ENCODE results near the gene ITPR2.
"Not testable (repeated sequence)": the region's sequence is repeated elsewhere in the genome, so short reads cannot be mapped to it uniquely, and the experiment has no call there.

The ITPR2 gene

GRCh38 chr12:26671487-26671886 is 161.5 kb downstream of the ITPR2 start:
- H3K4me3 ChIP-seq (ENCODE audit: low read length); H3K4me1 ChIP-seq (ENCODE audit: control insufficient read depth, insufficient read depth, low read length); H3K9me3 ChIP-seq (ENCODE audit: control insufficient read depth, low read length); H3K27me3 ChIP-seq (ENCODE audit: control insufficient read depth, insufficient read depth, low read length); H3K36me3 ChIP-seq (ENCODE audit: control insufficient read depth, insufficient read depth, low read length); H3K9ac ChIP-seq (ENCODE audit: low read length): not testable (repeated sequence)

- Histone ChIP-seq H3K9ac (ENCODE audit: low read length) (no peak overlapping the region), H3K9me3 (ENCODE audit: control insufficient read depth, low read length) (no peaks in the 10 kb centered on the region), H3K4me1 (ENCODE audit: control insufficient read depth, insufficient read depth, low read length) (no peaks in the 10 kb centered on the region), H3K36me3 (ENCODE audit: control insufficient read depth, insufficient read depth, low read length) (no peaks in the 10 kb centered on the region), H3K4me3 (ENCODE audit: low read length) (no peak overlapping the region), H3K27me3 (ENCODE audit: control insufficient read depth, insufficient read depth, low read length) (no peaks in the 10 kb centered on the region)
These were observed 164.1 kb downstream of the ITPR2 start for GRCh38 chr12:26668847-26669246.

DNA sequence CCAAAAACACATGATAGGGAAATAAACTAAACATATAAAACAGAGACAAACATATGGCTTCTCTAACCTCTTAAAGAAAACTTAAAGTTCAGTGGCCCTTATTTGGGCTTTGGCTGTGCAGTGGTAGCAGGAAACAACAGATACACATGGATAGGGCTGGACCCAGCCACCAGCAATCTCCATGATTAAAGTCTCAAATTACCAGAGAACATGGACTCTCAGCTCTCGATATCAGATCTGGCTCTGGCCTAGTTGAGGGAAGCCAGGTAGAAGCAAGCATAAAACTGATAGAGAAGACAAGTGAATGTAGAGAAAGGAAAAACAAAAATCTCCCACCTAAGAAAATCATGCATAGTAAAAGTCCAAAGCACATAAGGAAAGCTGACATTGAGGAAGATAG is 164.8 kb downstream of the ITPR2 start:
- Histone ChIP-seq H3K36me3 (ENCODE audit: control insufficient read depth, insufficient read depth, low read length) (no peaks in the 10 kb centered on the region), H3K4me3 (ENCODE audit: low read length) (no peak overlapping the region), H3K9me3 (ENCODE audit: control insufficient read depth, low read length) (no peaks in the 10 kb centered on the region), H3K27me3 (ENCODE audit: control insufficient read depth, insufficient read depth, low read length) (no peaks in the 10 kb centered on the region), H3K4me1 (ENCODE audit: control insufficient read depth, insufficient read depth, low read length) (no peaks in the 10 kb centered on the region), H3K9ac (ENCODE audit: low read length) (no peak overlapping the region)

GRCh38 chr12:26666286-26666685 is 166.7 kb downstream of the ITPR2 start:
- Histone ChIP-seq H3K27me3 (ENCODE audit: control insufficient read depth, insufficient read depth, low read length) (no peaks in the 10 kb centered on the region), H3K9ac (ENCODE audit: low read length) (no peak overlapping the region), H3K4me1 (ENCODE audit: control insufficient read depth, insufficient read depth, low read length) (no peaks in the 10 kb centered on the region), H3K36me3 (ENCODE audit: control insufficient read depth, insufficient read depth, low read length) (no peaks in the 10 kb centered on the region), H3K4me3 (ENCODE audit: low read length) (no peak overlapping the region), H3K9me3 (ENCODE audit: control insufficient read depth, low read length) (no peaks in the 10 kb centered on the region)

- Histone ChIP-seq H3K36me3 (ENCODE audit: control insufficient read depth, insufficient read depth, low read length) (no peaks in the 10 kb centered on the region), H3K4me3 (ENCODE audit: low read length) (no peak overlapping the region), H3K4me1 (ENCODE audit: control insufficient read depth, insufficient read depth, low read length) (no peaks in the 10 kb centered on the region), H3K9ac (ENCODE audit: low read length) (no peak overlapping the region), H3K27me3 (ENCODE audit: control insufficient read depth, insufficient read depth, low read length) (no peaks in the 10 kb centered on the region), H3K9me3 (ENCODE audit: control insufficient read depth, low read length) (no peaks in the 10 kb centered on the region)
These were observed 171.6 kb downstream of the ITPR2 start for GRCh38 chr12:26661399-26661798.

DNA sequence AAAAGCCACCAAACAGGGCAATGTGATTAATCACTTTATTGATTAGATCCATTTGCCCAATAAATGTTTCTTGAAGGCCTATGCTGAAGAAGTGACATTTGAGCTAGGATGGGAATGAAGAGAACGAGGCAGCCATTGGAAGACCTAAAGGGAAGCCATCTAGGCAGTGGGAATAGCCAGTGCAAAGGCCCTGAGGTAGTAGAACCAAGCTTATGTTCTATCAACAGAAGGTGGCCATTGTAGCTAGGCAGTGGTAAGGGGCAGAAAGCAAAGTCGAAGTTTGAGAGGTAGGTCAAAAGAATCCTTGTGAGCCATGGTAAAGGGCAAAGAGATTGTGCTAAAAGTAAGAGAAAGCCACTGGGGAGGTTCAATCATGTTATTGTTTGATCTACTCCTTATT is 173.1 kb downstream of the ITPR2 start:
- Histone ChIP-seq H3K36me3 (ENCODE audit: control insufficient read depth, insufficient read depth, low read length) (no peaks in the 10 kb centered on the region), H3K4me3 (ENCODE audit: low read length) (no peak overlapping the region), H3K9me3 (ENCODE audit: control insufficient read depth, low read length) (no peaks in the 10 kb centered on the region), H3K9ac (ENCODE audit: low read length) (no peak overlapping the region), H3K4me1 (ENCODE audit: control insufficient read depth, insufficient read depth, low read length) (no peaks in the 10 kb centered on the region), H3K27me3 (ENCODE audit: control insufficient read depth, insufficient read depth, low read length) (no peaks in the 10 kb centered on the region)

GRCh38 chr12:26658991-26659390 is 174.0 kb downstream of the ITPR2 start:
- Histone ChIP-seq H3K36me3 (ENCODE audit: control insufficient read depth, insufficient read depth, low read length) (no peaks in the 10 kb centered on the region), H3K27me3 (ENCODE audit: control insufficient read depth, insufficient read depth, low read length) (no peaks in the 10 kb centered on the region), H3K4me1 (ENCODE audit: control insufficient read depth, insufficient read depth, low read length) (no peaks in the 10 kb centered on the region), H3K4me3 (ENCODE audit: low read length) (no peak overlapping the region), H3K9me3 (ENCODE audit: control insufficient read depth, low read length) (no peaks in the 10 kb centered on the region), H3K9ac (ENCODE audit: low read length) (no peak overlapping the region)

DNA sequence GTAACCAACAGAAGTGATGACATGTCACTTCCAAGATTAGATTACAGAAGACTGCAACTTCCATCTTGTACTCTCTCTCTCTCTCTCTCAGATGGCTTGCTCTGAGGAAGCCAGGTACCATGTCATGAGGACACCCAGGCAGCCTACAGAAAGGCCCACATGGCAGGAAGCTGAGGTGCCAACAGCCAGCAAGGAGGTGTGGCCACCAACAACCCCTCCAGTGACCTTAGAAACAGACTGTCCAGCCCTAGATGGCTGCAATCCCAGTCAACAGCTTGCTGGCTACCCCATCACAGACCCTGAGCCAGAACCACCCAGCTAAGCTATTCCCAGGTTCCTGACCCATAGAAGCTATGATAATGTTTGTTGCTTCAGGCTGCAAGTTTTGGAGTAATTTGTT is 178.4 kb downstream of the ITPR2 start:
- Histone ChIP-seq H3K36me3 (ENCODE audit: control insufficient read depth, insufficient read depth, low read length) (no peaks in the 10 kb centered on the region), H3K9ac (ENCODE audit: low read length) (no peak overlapping the region)

DNA sequence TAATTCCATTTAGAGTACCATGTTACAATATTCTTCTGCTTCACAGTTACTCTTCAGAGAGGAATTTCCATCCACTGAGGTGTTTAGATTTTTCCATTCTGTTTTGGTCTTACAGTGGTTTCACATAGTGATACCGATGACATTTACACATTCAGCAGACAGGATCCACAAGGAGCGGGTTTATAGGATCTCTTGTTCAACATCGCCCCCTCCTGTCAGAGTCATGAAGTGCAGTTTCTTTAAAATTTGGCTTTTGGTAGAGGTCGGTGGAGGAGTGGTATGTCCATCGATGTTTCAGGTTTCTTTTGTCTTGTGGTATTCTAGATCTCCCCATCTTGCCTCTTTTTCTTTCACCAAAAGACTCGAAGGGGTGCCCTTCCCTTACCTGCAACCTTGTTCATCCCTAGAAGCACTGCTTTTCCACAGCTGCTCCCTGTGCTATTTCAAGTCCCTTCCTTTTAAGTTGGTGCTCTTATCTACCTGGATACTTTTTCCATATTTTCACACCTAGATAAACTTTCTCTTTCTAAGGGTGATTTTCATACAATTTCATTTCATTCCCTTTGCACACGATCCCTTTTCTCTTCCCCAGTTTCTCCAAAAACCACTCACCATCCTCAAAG is 181.3 kb downstream of the ITPR2 start:
- H3K9me3 ChIP-seq (ENCODE audit: control insufficient read depth, low read length), result no peaks in the 10 kb centered on the region
- H3K9ac ChIP-seq (ENCODE audit: low read length), result no peak overlapping the region
- no peak overlapping the region for H3K4me3 ChIP-seq (ENCODE audit: low read length)
- H3K4me1 ChIP-seq (ENCODE audit: control insufficient read depth, insufficient read depth, low read length), result no peaks in the 10 kb centered on the region
- no peaks in the 10 kb centered on the region for H3K36me3 ChIP-seq (ENCODE audit: control insufficient read depth, insufficient read depth, low read length)
- H3K27me3 ChIP-seq (ENCODE audit: control insufficient read depth, insufficient read depth, low read length), result no peaks in the 10 kb centered on the region

More for the DNA sequence above, 178.4 kb downstream of the ITPR2 start:
- Histone ChIP-seq H3K4me1 (ENCODE audit: control insufficient read depth, insufficient read depth, low read length) (no peaks in the 10 kb centered on the region), H3K9me3 (ENCODE audit: control insufficient read depth, low read length) (no peaks in the 10 kb centered on the region), H3K27me3 (ENCODE audit: control insufficient read depth, insufficient read depth, low read length) (no peaks in the 10 kb centered on the region), H3K4me3 (ENCODE audit: low read length) (no peak overlapping the region)

- no peaks in the 10 kb centered on the region for H3K36me3 ChIP-seq (ENCODE audit: control insufficient read depth, insufficient read depth, low read length)
- H3K9me3 ChIP-seq (ENCODE audit: control insufficient read depth, low read length), result no peaks in the 10 kb centered on the region
- no peak overlapping the region for H3K4me3 ChIP-seq (ENCODE audit: low read length)
- no peaks in the 10 kb centered on the region for H3K27me3 ChIP-seq (ENCODE audit: control insufficient read depth, insufficient read depth, low read length)
- no peaks in the 10 kb centered on the region for H3K4me1 ChIP-seq (ENCODE audit: control insufficient read depth, insufficient read depth, low read length)
- H3K9ac ChIP-seq (ENCODE audit: low read length), result no peak overlapping the region
These were observed 182.0 kb downstream of the ITPR2 start for GRCh38 chr12:26651036-26651435.

DNA sequence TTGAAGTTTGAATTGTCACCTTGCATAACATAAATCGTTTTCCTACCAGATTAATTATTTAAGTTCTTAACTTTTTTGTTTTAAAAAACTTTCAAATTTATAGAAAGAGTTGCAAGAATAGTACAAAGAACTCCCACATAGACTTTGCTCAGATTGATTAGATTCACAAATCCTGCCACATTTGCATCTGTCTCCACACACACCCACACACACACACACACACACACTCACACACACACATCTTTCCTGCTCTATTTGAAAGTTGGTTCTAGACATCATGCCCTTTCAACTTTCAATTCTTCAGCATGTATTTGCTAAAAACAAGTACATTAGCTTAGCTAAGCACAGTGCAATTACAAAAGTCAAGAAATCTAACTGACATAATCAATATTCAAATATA is 184.0 kb downstream of the ITPR2 start:
- Histone ChIP-seq H3K27me3 (ENCODE audit: control insufficient read depth, insufficient read depth, low read length) (no peaks in the 10 kb centered on the region), H3K36me3 (ENCODE audit: control insufficient read depth, insufficient read depth, low read length) (no peaks in the 10 kb centered on the region), H3K4me3 (ENCODE audit: low read length) (no peak overlapping the region), H3K9me3 (ENCODE audit: control insufficient read depth, low read length) (no peaks in the 10 kb centered on the region), H3K9ac (ENCODE audit: low read length) (no peak overlapping the region), H3K4me1 (ENCODE audit: control insufficient read depth, insufficient read depth, low read length) (no peaks in the 10 kb centered on the region)

DNA sequence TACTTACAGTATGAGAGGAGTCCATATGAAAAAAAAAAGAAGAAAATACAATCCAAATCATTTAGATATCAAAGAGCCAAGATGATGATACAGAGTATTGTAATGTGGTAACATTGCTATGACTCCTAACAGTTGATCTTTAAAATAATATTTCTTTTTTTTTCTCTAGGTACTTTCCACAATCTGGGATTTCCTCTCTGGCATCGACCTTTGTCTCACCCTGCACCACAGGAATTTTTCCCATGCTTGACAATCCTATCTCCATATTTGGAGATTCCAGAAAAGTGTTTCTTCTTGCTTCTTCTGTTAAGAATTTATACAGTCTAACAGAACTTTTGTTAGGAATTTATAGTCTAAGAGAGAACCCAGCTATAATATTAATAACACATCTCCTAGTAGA is 184.4 kb downstream of the ITPR2 start:
- H3K9ac ChIP-seq (ENCODE audit: low read length), result no peak overlapping the region
- no peaks in the 10 kb centered on the region for H3K27me3 ChIP-seq (ENCODE audit: control insufficient read depth, insufficient read depth, low read length)
- H3K9me3 ChIP-seq (ENCODE audit: control insufficient read depth, low read length), result no peaks in the 10 kb centered on the region
- no peak overlapping the region for H3K4me3 ChIP-seq (ENCODE audit: low read length)
- no peaks in the 10 kb centered on the region for H3K36me3 ChIP-seq (ENCODE audit: control insufficient read depth, insufficient read depth, low read length)
- H3K4me1 ChIP-seq (ENCODE audit: control insufficient read depth, insufficient read depth, low read length), result no peaks in the 10 kb centered on the region

- H3K27me3 ChIP-seq (ENCODE audit: control insufficient read depth, insufficient read depth, low read length), result no peaks in the 10 kb centered on the region
- no peak overlapping the region for H3K4me3 ChIP-seq (ENCODE audit: low read length)
- H3K36me3 ChIP-seq (ENCODE audit: control insufficient read depth, insufficient read depth, low read length), result no peaks in the 10 kb centered on the region
- no peaks in the 10 kb centered on the region for H3K4me1 ChIP-seq (ENCODE audit: control insufficient read depth, insufficient read depth, low read length)
- H3K9me3 ChIP-seq (ENCODE audit: control insufficient read depth, low read length), result no peaks in the 10 kb centered on the region
- H3K9ac ChIP-seq (ENCODE audit: low read length), result no peak overlapping the region
These were observed 184.9 kb downstream of the ITPR2 start for GRCh38 chr12:26648066-26648465.

All from mucosa of stomach (tissue), 1 donor.